ENCODE measurements around the gene RAP2A.

The RAP2A gene

GRCh38 chr13:97456047-97456446 is 22.1 kb downstream of the RAP2A start:
- no peak for DNase-seq

GRCh38 chr13:97459215-97459777 is 25.3 kb downstream of the RAP2A start:
- DNase-seq: no peak

- no peak for DNase-seq
Measured at GRCh38 chr13:97460004-97460775, 26.2 kb downstream of the RAP2A start.

GRCh38 chr13:97460853-97461252 is 26.9 kb downstream of the RAP2A start:
- DNase-seq: no peak

GRCh38 chr13:97464561-97464960 is 30.6 kb downstream of the RAP2A start:
- no peak for DNase-seq

GRCh38 chr13:97466722-97467121 is 32.8 kb downstream of the RAP2A start:
- DNase-seq: no peak

GRCh38 chr13:97468331-97468730 is 34.4 kb downstream of the RAP2A start:
- no peak for DNase-seq

GRCh38 chr13:97471711-97472110 is 37.7 kb downstream of the RAP2A start:
- no peak for DNase-seq

- DNase-seq: no peak
Measured at GRCh38 chr13:97474349-97474980, 40.5 kb downstream of the RAP2A start.

- DNase-seq: no peak
Measured at GRCh38 chr13:97475011-97475410, 41.0 kb downstream of the RAP2A start.

- DNase-seq: no peak
Measured at GRCh38 chr13:97477844-97478243, 43.9 kb downstream of the RAP2A start.

- DNase-seq: no peak
Measured at GRCh38 chr13:97478247-97478646, 44.3 kb downstream of the RAP2A start.

- no peak for DNase-seq
Measured at GRCh38 chr13:97483465-97483864, 49.5 kb downstream of the RAP2A start.

- DNase-seq: no peak
Measured at GRCh38 chr13:97484301-97484700, 50.3 kb downstream of the RAP2A start.

- no peak for DNase-seq
Measured at GRCh38 chr13:97485320-97485719, 51.4 kb downstream of the RAP2A start.

GRCh38 chr13:97490702-97491307 is 56.8 kb downstream of the RAP2A start:
- DNase-seq: no peak

GRCh38 chr13:97491452-97491851 is 57.5 kb downstream of the RAP2A start:
- DNase-seq: no peak

- no peak for DNase-seq
Measured at GRCh38 chr13:97492257-97492656, 58.3 kb downstream of the RAP2A start.

GRCh38 chr13:97492684-97493371 is 58.9 kb downstream of the RAP2A start:
- no peak for DNase-seq

GRCh38 chr13:97493456-97493855 is 59.5 kb downstream of the RAP2A start:
- no peak for DNase-seq

- no peak for DNase-seq
Measured at GRCh38 chr13:97495678-97496077, 61.7 kb downstream of the RAP2A start.

GRCh38 chr13:97496511-97496910 is 62.5 kb downstream of the RAP2A start:
- no peak for DNase-seq

GRCh38 chr13:97497400-97497799 is 63.4 kb downstream of the RAP2A start:
- DNase-seq: no peak
